Parathyroid adenoma (tissue), 2 donors: ENCODE results near the gene YIPF1.

ENCODE experiments used
- H2AFZ ChIP-seq: fragments of 300-600 bp; sonication (generic); one replicate; pipeline ENCODE4 v1.7.0; 2017; ENCODE audit warnings: antibody characterized with exemption, mild to moderate bottlenecking
- H3K27ac ChIP-seq: fragments of 300-600 bp; sonication (generic); one replicate; pipeline ENCODE4 v1.7.0; 2017
- H3K27me3 ChIP-seq: fragments of 300-600 bp; sonication (generic); one replicate; pipeline ENCODE4 v1.7.0; 2017; ENCODE audit warnings: low read length; ENCODE audit not compliant: control insufficient read depth, insufficient read depth
- H3K36me3 ChIP-seq: fragments of 300-600 bp; sonication (generic); one replicate; pipeline ENCODE4 v1.7.0; 2017; ENCODE audit warnings: low read length; ENCODE audit not compliant: control insufficient read depth, insufficient read depth
- H3K4me1 ChIP-seq: fragments of 300-600 bp; sonication (generic); one replicate; pipeline ENCODE4 v1.7.0; 2017; ENCODE audit warnings: control low read depth
- H3K4me2 ChIP-seq: fragments of 300-600 bp; sonication (generic); one replicate; pipeline ENCODE4 v1.7.0; 2017; ENCODE audit warnings: low read length
- H3K4me3 ChIP-seq: fragments of 300-600 bp; sonication (generic); one replicate; pipeline ENCODE4 v1.7.0; 2017; ENCODE audit warnings: low read depth, low read length
- H3K79me2 ChIP-seq: fragments of 300-600 bp; sonication (generic); one replicate; pipeline ENCODE4 v1.7.0; 2017; ENCODE audit warnings: control low read depth
- H3K9ac ChIP-seq: fragments of 300-600 bp; sonication (generic); one replicate; pipeline ENCODE4 v1.7.0; 2017; ENCODE audit warnings: mild to moderate bottlenecking
- H3K9me3 ChIP-seq: fragments of 300-600 bp; sonication (generic); one replicate; pipeline ENCODE4 v1.7.0; 2017; ENCODE audit warnings: low read length; ENCODE audit not compliant: control insufficient read depth
- TF ChIP-seq, protein P1 (sequence below): fragments of 300-600 bp; sonication (generic); IDR thresholded peaks from one replicate; pipeline ENCODE4 v1.7.0; 2017; ENCODE audit warnings: antibody characterized with exemption, mild to moderate bottlenecking
- donor health status: primary hyperparathyroidism.

The YIPF1 gene

GRCh38 chr1:53931523-53931922 lies 41.9 kb upstream of the YIPF1 start:
- H3K4me3 ChIP-seq: no peak overlapping the region
- H2AFZ ChIP-seq: no peak overlapping the region
- no peaks in the 10 kb centered on the region for H3K9me3 ChIP-seq
- no peaks in the 10 kb centered on the region for H3K36me3 ChIP-seq
- no peak overlapping the region for H3K4me2 ChIP-seq
- no peaks in the 10 kb centered on the region for H3K4me1 ChIP-seq
- TF ChIP-seq, protein P1, sequence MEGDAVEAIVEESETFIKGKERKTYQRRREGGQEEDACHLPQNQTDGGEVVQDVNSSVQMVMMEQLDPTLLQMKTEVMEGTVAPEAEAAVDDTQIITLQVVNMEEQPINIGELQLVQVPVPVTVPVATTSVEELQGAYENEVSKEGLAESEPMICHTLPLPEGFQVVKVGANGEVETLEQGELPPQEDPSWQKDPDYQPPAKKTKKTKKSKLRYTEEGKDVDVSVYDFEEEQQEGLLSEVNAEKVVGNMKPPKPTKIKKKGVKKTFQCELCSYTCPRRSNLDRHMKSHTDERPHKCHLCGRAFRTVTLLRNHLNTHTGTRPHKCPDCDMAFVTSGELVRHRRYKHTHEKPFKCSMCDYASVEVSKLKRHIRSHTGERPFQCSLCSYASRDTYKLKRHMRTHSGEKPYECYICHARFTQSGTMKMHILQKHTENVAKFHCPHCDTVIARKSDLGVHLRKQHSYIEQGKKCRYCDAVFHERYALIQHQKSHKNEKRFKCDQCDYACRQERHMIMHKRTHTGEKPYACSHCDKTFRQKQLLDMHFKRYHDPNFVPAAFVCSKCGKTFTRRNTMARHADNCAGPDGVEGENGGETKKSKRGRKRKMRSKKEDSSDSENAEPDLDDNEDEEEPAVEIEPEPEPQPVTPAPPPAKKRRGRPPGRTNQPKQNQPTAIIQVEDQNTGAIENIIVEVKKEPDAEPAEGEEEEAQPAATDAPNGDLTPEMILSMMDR: no peak
- no peak overlapping the region for H3K9ac ChIP-seq
- no peaks in the 10 kb centered on the region for H3K27me3 ChIP-seq
- no peak overlapping the region for H3K27ac ChIP-seq
- H3K79me2 ChIP-seq: no peaks in the 10 kb centered on the region

GRCh38 chr1:53930932-53931331 lies 41.3 kb upstream of the YIPF1 start:
- no peaks in the 10 kb centered on the region for H3K79me2 ChIP-seq
- H3K4me2 ChIP-seq: no peak overlapping the region
- H3K27ac ChIP-seq: no peak overlapping the region
- no peaks in the 10 kb centered on the region for H3K27me3 ChIP-seq
- no peaks in the 10 kb centered on the region for H3K9me3 ChIP-seq
- H3K9ac ChIP-seq: no peak overlapping the region
- no peaks in the 10 kb centered on the region for H3K4me1 ChIP-seq
- no peak overlapping the region for H2AFZ ChIP-seq
- TF ChIP-seq, protein P1: no peak
- no peaks in the 10 kb centered on the region for H3K36me3 ChIP-seq
- no peak overlapping the region for H3K4me3 ChIP-seq

DNA sequence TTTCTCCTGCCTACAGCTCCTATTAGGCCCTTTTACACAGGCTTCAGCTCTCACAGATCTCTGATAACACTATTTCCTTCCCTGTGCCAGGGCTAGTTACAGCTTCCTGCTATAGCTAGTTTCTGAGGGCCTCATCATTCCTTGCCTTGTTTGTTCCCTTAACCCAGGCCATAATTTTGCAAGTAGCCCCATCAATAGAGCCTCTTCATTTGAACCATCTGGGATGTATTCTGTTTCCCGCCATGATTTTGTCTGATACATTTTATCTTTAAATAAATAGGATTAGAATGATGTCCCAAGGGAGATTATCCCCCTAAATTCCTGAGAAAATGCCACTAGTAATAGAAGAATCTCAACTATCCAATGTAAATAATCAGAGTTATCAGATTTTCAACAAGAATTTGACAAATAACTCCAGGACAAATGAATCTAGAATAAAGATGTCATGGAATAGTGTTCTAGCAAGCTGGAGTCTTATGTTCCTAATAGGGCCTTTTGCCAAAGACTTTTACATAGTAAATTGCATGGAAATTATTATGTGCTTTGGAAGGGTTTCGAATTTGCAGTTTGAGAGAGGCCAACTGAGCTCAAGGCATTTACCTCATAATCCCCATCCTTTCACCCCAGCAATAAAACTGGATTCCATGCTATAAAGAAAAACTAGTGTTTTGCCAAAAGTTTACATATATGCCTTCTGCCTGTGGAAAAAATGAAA lies 39.8 kb upstream of the YIPF1 start:
- no peaks in the 10 kb centered on the region for H3K9me3 ChIP-seq
- no peak overlapping the region for H3K9ac ChIP-seq
- no peak overlapping the region for H3K4me3 ChIP-seq
- H3K36me3 ChIP-seq: no peaks in the 10 kb centered on the region
- H3K27ac ChIP-seq: no peak overlapping the region
- H3K27me3 ChIP-seq: no peaks in the 10 kb centered on the region
- H3K79me2 ChIP-seq: no peaks in the 10 kb centered on the region
- H2AFZ ChIP-seq: no peak overlapping the region
- no peaks in the 10 kb centered on the region for H3K4me1 ChIP-seq
- TF ChIP-seq, protein P1: no peak
- no peak overlapping the region for H3K4me2 ChIP-seq

GRCh38 chr1:53927376-53927881 lies 37.8 kb upstream of the YIPF1 start:
- Histone ChIP-seq H2AFZ (no peak overlapping the region), H3K4me3 (no peak overlapping the region), H3K36me3 (no peaks in the 10 kb centered on the region), H3K9ac (no peak overlapping the region), H3K4me2 (no peak overlapping the region), H3K79me2 (no peaks in the 10 kb centered on the region), H3K4me1 (no peaks in the 10 kb centered on the region), H3K27ac (no peak overlapping the region), H3K9me3 (no peaks in the 10 kb centered on the region), H3K27me3 (no peaks in the 10 kb centered on the region)
- TF ChIP-seq, protein P1: no peak

DNA sequence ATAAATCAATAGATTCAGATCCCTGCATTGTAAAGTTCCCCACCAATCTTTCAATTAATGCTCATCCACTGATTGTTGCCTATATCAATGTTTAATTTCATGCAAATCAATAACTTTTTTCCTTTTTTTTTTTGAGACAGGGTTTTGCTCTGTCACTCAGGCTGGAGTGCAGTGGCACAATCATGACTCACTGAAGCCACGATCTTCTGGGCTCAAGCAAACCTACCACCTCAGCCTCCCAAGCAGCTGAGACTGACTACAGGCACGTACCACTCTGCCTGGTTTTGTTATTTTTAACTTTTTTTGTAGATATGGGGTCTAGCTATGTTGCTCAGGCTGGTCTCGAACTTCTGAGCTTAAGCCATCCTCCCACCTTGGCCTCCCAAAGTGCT lies 30.1 kb upstream of the YIPF1 start:
- no peak overlapping the region for H2AFZ ChIP-seq
- H3K4me2 ChIP-seq: no peak overlapping the region
- TF ChIP-seq, protein P1: no peak
- H3K27ac ChIP-seq: no peak overlapping the region
- H3K79me2 ChIP-seq: no peaks in the 10 kb centered on the region
- H3K36me3 ChIP-seq: no peaks in the 10 kb centered on the region
- no peak overlapping the region for H3K9ac ChIP-seq
- H3K9me3 ChIP-seq: no peaks in the 10 kb centered on the region
- H3K4me1 ChIP-seq: no peaks in the 10 kb centered on the region
- no peaks in the 10 kb centered on the region for H3K27me3 ChIP-seq
- H3K4me3 ChIP-seq: no peak overlapping the region
